ENCODE data around the gene TMEM39A. TPM values are rescaled to one million over a fixed set of nuclear protein-coding genes. Genes with fewer than 3 reads are reported as not detected.
A peak's percentile ranks its signal among the peaks of the same experiment; 100 is the strongest.

TMEM39A gene
- total and polyA plus RNA-seq, 5 donors from 2014 or later, result 8.5 to 49.7 (median 12.3) TPM

GRCh38 chr3:119408243-119408950 is 55.0 kb downstream of the TMEM39A start:
- H3K27me3 ChIP-seq (ENCODE audit: control insufficient read depth, insufficient read depth, low read length), result no peaks in the 10 kb centered on the region
- no peaks in the 10 kb centered on the region for H3K9me3 ChIP-seq (ENCODE audit: control insufficient read depth in 2 of 2, low read length in 2 of 2)
- H3K27ac Mint-ChIP-seq, result no peak overlapping the region
- peaks cover 0 to 1% (median 0%) of the 10 kb centered on the region in 7 donors for H3K9me3 Mint-ChIP-seq
- H3K27ac ChIP-seq (ENCODE audit: insufficient read depth, low read length, poor library complexity, severe bottlenecking), result no peak overlapping the region
- H3K4me3 Mint-ChIP-seq, result no peak overlapping the region
- no peaks in the 10 kb centered on the region for H3K4me1 ChIP-seq (ENCODE audit: control insufficient read depth, insufficient read depth, low read length, poor library complexity, severe bottlenecking)
- ATAC-seq (ENCODE audit: low read depth in 2 of 2) (no peak), DNase-seq (no peak)
- H3K4me3 ChIP-seq (ENCODE audit: low read depth, low read length), result no peak overlapping the region
- peaks cover 22% of the 10 kb centered on the region for H3K36me3 ChIP-seq (ENCODE audit: control insufficient read depth, insufficient read depth, low read length)
- H3K4me1 Mint-ChIP-seq, result peaks cover 0 to 5% (median 0%) of the 10 kb centered on the region in 4 donors
- H3K36me3 Mint-ChIP-seq, result peaks cover 46% of the 10 kb centered on the region
- H3K27me3 Mint-ChIP-seq, result no peaks in the 10 kb centered on the region

DNA sequence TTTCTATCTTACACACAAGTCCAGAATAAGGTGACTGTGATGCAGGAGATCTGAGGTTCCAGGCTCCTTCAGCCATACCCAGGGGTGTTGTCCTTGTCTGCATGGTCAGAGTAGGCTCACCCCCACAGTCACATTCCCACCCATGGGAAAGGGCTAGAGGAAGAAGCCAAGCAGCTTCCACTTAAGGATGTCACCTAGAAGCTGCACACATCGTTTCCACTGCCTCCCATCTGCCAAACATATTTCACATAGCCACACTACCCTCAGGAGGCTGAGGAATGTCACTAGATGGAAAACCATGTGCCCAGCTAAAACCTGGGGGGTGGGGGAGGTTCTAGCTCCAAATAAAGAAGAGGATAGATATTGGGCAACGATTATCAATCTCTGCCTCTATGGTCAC is 58.1 kb downstream of the TMEM39A start:
- Histone ChIP-seq H3K9me3 (ENCODE audit: control insufficient read depth in 2 of 2, low read length in 2 of 2) (no peaks in the 10 kb centered on the region), H3K4me3 (ENCODE audit: low read depth, low read length) (no peak overlapping the region), H3K27ac (ENCODE audit: insufficient read depth, low read length, poor library complexity, severe bottlenecking) (no peak overlapping the region), H3K4me1 (ENCODE audit: control insufficient read depth, insufficient read depth, low read length, poor library complexity, severe bottlenecking) (no peaks in the 10 kb centered on the region), H3K27me3 (ENCODE audit: control insufficient read depth, insufficient read depth, low read length) (no peaks in the 10 kb centered on the region), H3K36me3 (ENCODE audit: control insufficient read depth, insufficient read depth, low read length) (peaks cover 28% of the 10 kb centered on the region)
- Mint-ChIP-seq H3K27ac (no peak overlapping the region), H3K9me3 (peaks cover 0 to 1% (median 0%) of the 10 kb centered on the region in 7 donors), H3K4me1 (peaks cover 0 to 13% (median 5%) of the 10 kb centered on the region in 4 donors), H3K36me3 (peaks cover 45% of the 10 kb centered on the region), H3K27me3 (no peaks in the 10 kb centered on the region), H3K4me3 (no peak overlapping the region)
- no peak for ATAC-seq (ENCODE audit: low read depth in 2 of 2)
- DNase-seq, result no peak

- peaks cover 41% of the 10 kb centered on the region for H3K36me3 Mint-ChIP-seq
- peaks cover 0 to 13% (median 5%) of the 10 kb centered on the region in 4 donors for H3K4me1 Mint-ChIP-seq
- no peaks in the 10 kb centered on the region for H3K27me3 ChIP-seq (ENCODE audit: control insufficient read depth, insufficient read depth, low read length)
- H3K4me3 ChIP-seq (ENCODE audit: low read depth, low read length), result no peak overlapping the region
- no peak overlapping the region for H3K4me3 Mint-ChIP-seq
- H3K27ac ChIP-seq (ENCODE audit: insufficient read depth, low read length, poor library complexity, severe bottlenecking), result no peak overlapping the region
- no peaks in the 10 kb centered on the region for H3K4me1 ChIP-seq (ENCODE audit: control insufficient read depth, insufficient read depth, low read length, poor library complexity, severe bottlenecking)
- peaks cover 0 to 1% (median 0%) of the 10 kb centered on the region in 7 donors for H3K9me3 Mint-ChIP-seq
- no peak for DNase-seq
- H3K36me3 ChIP-seq (ENCODE audit: control insufficient read depth, insufficient read depth, low read length), result peaks cover 23% of the 10 kb centered on the region
- H3K27me3 Mint-ChIP-seq, result no peaks in the 10 kb centered on the region
- H3K9me3 ChIP-seq (ENCODE audit: control insufficient read depth in 2 of 2, low read length in 2 of 2), result no peaks in the 10 kb centered on the region
- no peak for ATAC-seq (ENCODE audit: low read depth in 2 of 2)
- H3K27ac Mint-ChIP-seq, result no peak overlapping the region
Observed at GRCh38 chr3:119403201-119403600, 60.2 kb downstream of the TMEM39A start.

DNA sequence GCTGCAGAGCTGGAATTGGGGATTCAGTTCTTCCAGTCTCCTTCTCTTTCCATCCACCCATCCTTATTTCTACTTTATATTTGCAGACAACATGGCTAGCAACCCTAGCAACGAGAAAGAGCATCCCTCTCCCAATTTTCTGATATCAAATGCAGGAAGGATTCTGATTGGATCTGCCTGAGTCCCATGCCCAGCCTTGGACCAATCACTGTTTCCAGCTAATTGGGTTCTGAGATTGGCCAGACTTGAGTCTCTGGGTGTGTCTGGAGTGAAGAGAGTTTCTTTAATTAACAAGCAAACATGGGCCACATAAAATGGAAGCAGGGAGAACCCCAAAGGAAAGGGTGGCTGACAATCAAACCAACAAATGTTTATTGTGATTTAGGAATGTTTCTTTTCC is 60.6 kb downstream of the TMEM39A start:
- DNase-seq (no peak), ATAC-seq (ENCODE audit: low read depth in 2 of 2) (no peak)
- H3K9me3 ChIP-seq (ENCODE audit: control insufficient read depth in 2 of 2, low read length in 2 of 2), result no peaks in the 10 kb centered on the region
- no peak overlapping the region for H3K27ac ChIP-seq (ENCODE audit: insufficient read depth, low read length, poor library complexity, severe bottlenecking)
- Mint-ChIP-seq H3K4me3 (no peak overlapping the region), H3K36me3 (peaks cover 41% of the 10 kb centered on the region), H3K27me3 (no peaks in the 10 kb centered on the region), H3K27ac (no peak overlapping the region), H3K4me1 (peaks cover 0 to 13% (median 5%) of the 10 kb centered on the region in 4 donors), H3K9me3 (peaks cover 0 to 1% (median 0%) of the 10 kb centered on the region in 7 donors)
- H3K4me3 ChIP-seq (ENCODE audit: low read depth, low read length), result no peak overlapping the region
- no peaks in the 10 kb centered on the region for H3K4me1 ChIP-seq (ENCODE audit: control insufficient read depth, insufficient read depth, low read length, poor library complexity, severe bottlenecking)
- peaks cover 23% of the 10 kb centered on the region for H3K36me3 ChIP-seq (ENCODE audit: control insufficient read depth, insufficient read depth, low read length)
- no peaks in the 10 kb centered on the region for H3K27me3 ChIP-seq (ENCODE audit: control insufficient read depth, insufficient read depth, low read length)

GRCh38 chr3:119401503-119402440 is 61.6 kb downstream of the TMEM39A start:
- peaks cover 40% of the 10 kb centered on the region for H3K36me3 Mint-ChIP-seq
- H3K4me1 Mint-ChIP-seq, result peaks cover under 1 to 8% (median 6%) of the 10 kb centered on the region in 4 donors
- ATAC-seq (ENCODE audit: low read depth in 2 of 2) (no peak), DNase-seq (peak in 1 of 3 donors; percentile 45)
- H3K27me3 Mint-ChIP-seq, result no peaks in the 10 kb centered on the region
- H3K9me3 Mint-ChIP-seq, result no peaks in the 10 kb centered on the region
- Histone ChIP-seq H3K27ac (ENCODE audit: insufficient read depth, low read length, poor library complexity, severe bottlenecking) (no peak overlapping the region), H3K4me1 (ENCODE audit: control insufficient read depth, insufficient read depth, low read length, poor library complexity, severe bottlenecking) (no peaks in the 10 kb centered on the region), H3K36me3 (ENCODE audit: control insufficient read depth, insufficient read depth, low read length) (peaks cover 28% of the 10 kb centered on the region), H3K27me3 (ENCODE audit: control insufficient read depth, insufficient read depth, low read length) (no peaks in the 10 kb centered on the region), H3K4me3 (ENCODE audit: low read depth, low read length) (no peak overlapping the region), H3K9me3 (ENCODE audit: control insufficient read depth in 2 of 2, low read length in 2 of 2) (no peaks in the 10 kb centered on the region)
- peak overlapping the region in 1 of 4 donors; percentile 14 for H3K4me3 Mint-ChIP-seq
- peak overlapping the region in 1 of 3 donors; percentile 44 for H3K27ac Mint-ChIP-seq

DNA sequence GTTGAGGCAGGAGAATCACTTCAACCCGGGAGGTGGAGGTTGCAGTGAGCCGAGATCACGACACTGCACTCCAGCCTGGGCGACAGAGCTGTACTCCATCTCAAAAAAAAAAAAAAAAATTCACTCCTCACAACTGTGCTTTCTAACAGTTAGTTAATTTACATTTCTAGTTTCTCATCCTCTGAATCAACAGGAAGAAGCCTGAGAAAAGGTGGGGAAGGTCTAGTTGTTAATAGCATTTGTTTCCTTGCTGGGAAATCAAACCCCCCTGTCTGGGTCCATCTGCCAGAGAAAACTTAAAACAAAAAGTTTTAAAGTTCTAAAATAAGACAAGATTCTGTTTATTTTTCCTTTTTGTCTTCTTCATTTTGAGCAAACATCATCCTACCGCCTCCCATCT is 62.3 kb downstream of the TMEM39A start:
- no peak overlapping the region for H3K27ac ChIP-seq (ENCODE audit: insufficient read depth, low read length, poor library complexity, severe bottlenecking)
- peak in 1 of 3 donors; percentile 54 for DNase-seq

DNA sequence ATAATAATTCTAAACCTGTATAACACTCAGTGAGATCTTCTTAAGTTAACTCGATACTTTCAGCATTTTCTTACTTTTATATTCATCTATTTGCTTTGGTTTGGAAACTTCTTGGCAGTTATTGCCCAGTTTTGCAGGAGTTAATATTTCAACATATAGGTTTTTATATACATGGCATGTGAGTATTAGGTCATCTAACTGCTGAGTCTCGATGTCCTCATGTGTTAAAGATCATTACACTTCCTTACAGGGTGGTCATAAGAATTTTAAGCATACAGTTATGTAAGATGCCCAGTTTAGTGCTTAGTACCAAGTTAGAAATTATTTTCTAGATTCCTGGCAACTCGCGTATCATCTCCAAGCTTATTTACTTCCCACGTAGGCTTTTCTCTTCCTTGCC is 62.9 kb downstream of the TMEM39A start:
- no peak overlapping the region for H3K4me3 Mint-ChIP-seq
- peaks cover 8 to 15% (median 9%) of the 10 kb centered on the region in 4 donors for H3K4me1 Mint-ChIP-seq
- H3K36me3 Mint-ChIP-seq, result peaks cover 36% of the 10 kb centered on the region
- H3K9me3 Mint-ChIP-seq, result no peaks in the 10 kb centered on the region
- Histone ChIP-seq H3K27ac (ENCODE audit: insufficient read depth, low read length, poor library complexity, severe bottlenecking) (no peak overlapping the region), H3K4me1 (ENCODE audit: control insufficient read depth, insufficient read depth, low read length, poor library complexity, severe bottlenecking) (no peaks in the 10 kb centered on the region), H3K27me3 (ENCODE audit: control insufficient read depth, insufficient read depth, low read length) (no peaks in the 10 kb centered on the region), H3K9me3 (ENCODE audit: control insufficient read depth in 2 of 2, low read length in 2 of 2) (no peaks in the 10 kb centered on the region), H3K4me3 (ENCODE audit: low read depth, low read length) (no peak overlapping the region), H3K36me3 (ENCODE audit: control insufficient read depth, insufficient read depth, low read length) (peaks cover 28% of the 10 kb centered on the region)
- ATAC-seq (ENCODE audit: low read depth in 2 of 2) (no peak), DNase-seq (no peak)
- H3K27ac Mint-ChIP-seq, result peak overlapping the region in 1 of 3 donors; percentile 44
- no peaks in the 10 kb centered on the region for H3K27me3 Mint-ChIP-seq

More for the DNA sequence above, 62.3 kb downstream of the TMEM39A start:
- H3K27ac Mint-ChIP-seq, result peak overlapping the region in 1 of 3 donors; percentile 44
- Histone ChIP-seq H3K27me3 (ENCODE audit: control insufficient read depth, insufficient read depth, low read length) (no peaks in the 10 kb centered on the region), H3K9me3 (ENCODE audit: control insufficient read depth in 2 of 2, low read length in 2 of 2) (no peaks in the 10 kb centered on the region), H3K36me3 (ENCODE audit: control insufficient read depth, insufficient read depth, low read length) (peaks cover 28% of the 10 kb centered on the region), H3K4me1 (ENCODE audit: control insufficient read depth, insufficient read depth, low read length, poor library complexity, severe bottlenecking) (no peaks in the 10 kb centered on the region), H3K4me3 (ENCODE audit: low read depth, low read length) (no peak overlapping the region)
- no peaks in the 10 kb centered on the region for H3K27me3 Mint-ChIP-seq
- H3K4me3 Mint-ChIP-seq, result peak overlapping the region in 1 of 4 donors; percentile 14
- peaks cover 3 to 9% (median 8%) of the 10 kb centered on the region in 4 donors for H3K4me1 Mint-ChIP-seq
- peaks cover 40% of the 10 kb centered on the region for H3K36me3 Mint-ChIP-seq
- ATAC-seq (ENCODE audit: low read depth in 2 of 2), result no peak
- H3K9me3 Mint-ChIP-seq, result no peaks in the 10 kb centered on the region

Measured in CD4-positive, CD25-positive, alpha-beta regulatory T cell (primary cell).